ENCODE measurements around the gene MADCAM1. TPM values are rescaled to one million over a fixed set of nuclear protein-coding genes. Genes with fewer than 3 reads are reported as not detected.

Gene MADCAM1
- total and polyA plus RNA-seq, 2 experiments from 2014 or later, result 2.2 to 3.4 TPM

GRCh38 chr19:469833-470232 lies 26.5 kb upstream of the MADCAM1 start:
- DNase-seq (ENCODE audit: low read depth in 1 of 2, low spot score in 1 of 2), result no peak
- TF ChIP-seq, protein P1, sequence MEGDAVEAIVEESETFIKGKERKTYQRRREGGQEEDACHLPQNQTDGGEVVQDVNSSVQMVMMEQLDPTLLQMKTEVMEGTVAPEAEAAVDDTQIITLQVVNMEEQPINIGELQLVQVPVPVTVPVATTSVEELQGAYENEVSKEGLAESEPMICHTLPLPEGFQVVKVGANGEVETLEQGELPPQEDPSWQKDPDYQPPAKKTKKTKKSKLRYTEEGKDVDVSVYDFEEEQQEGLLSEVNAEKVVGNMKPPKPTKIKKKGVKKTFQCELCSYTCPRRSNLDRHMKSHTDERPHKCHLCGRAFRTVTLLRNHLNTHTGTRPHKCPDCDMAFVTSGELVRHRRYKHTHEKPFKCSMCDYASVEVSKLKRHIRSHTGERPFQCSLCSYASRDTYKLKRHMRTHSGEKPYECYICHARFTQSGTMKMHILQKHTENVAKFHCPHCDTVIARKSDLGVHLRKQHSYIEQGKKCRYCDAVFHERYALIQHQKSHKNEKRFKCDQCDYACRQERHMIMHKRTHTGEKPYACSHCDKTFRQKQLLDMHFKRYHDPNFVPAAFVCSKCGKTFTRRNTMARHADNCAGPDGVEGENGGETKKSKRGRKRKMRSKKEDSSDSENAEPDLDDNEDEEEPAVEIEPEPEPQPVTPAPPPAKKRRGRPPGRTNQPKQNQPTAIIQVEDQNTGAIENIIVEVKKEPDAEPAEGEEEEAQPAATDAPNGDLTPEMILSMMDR (IDR thresholded peaks at IDR 0.05; ENCODE audit: low read depth, low read length), result no peak
- Histone ChIP-seq H3K27ac (no peak overlapping the region), H3K27me3 (no peaks in the 10 kb centered on the region), H3K9me3 (ENCODE audit: low read depth) (no peaks in the 10 kb centered on the region), H3K36me3 (no peaks in the 10 kb centered on the region), H3K4me3 (no peak overlapping the region), H3K4me1 (ENCODE audit: low read depth) (no peaks in the 10 kb centered on the region)

GRCh38 chr19:470701-471100 lies 25.6 kb upstream of the MADCAM1 start:
- Histone ChIP-seq H3K4me3 (no peak overlapping the region), H3K36me3 (no peaks in the 10 kb centered on the region), H3K27me3 (no peaks in the 10 kb centered on the region), H3K9me3 (ENCODE audit: low read depth) (no peaks in the 10 kb centered on the region), H3K27ac (no peak overlapping the region), H3K4me1 (ENCODE audit: low read depth) (no peaks in the 10 kb centered on the region)
- TF ChIP-seq, protein P1 (IDR thresholded peaks at IDR 0.05; ENCODE audit: low read depth, low read length), result no peak
- DNase-seq (ENCODE audit: low read depth in 1 of 2, low spot score in 1 of 2), result no peak

GRCh38 chr19:472005-472858 lies 24.1 kb upstream of the MADCAM1 start:
- no peak overlapping the region for H3K27ac ChIP-seq
- H3K4me1 ChIP-seq (ENCODE audit: low read depth), result no peaks in the 10 kb centered on the region
- no peaks in the 10 kb centered on the region for H3K36me3 ChIP-seq
- H3K9me3 ChIP-seq (ENCODE audit: low read depth), result no peaks in the 10 kb centered on the region
- H3K4me3 ChIP-seq, result no peak overlapping the region
- DNase-seq (ENCODE audit: low read depth in 1 of 2, low spot score in 1 of 2), result no peak
- TF ChIP-seq, protein P1 (IDR thresholded peaks at IDR 0.05; ENCODE audit: low read depth, low read length), result no peak
- H3K27me3 ChIP-seq, result no peaks in the 10 kb centered on the region

DNA sequence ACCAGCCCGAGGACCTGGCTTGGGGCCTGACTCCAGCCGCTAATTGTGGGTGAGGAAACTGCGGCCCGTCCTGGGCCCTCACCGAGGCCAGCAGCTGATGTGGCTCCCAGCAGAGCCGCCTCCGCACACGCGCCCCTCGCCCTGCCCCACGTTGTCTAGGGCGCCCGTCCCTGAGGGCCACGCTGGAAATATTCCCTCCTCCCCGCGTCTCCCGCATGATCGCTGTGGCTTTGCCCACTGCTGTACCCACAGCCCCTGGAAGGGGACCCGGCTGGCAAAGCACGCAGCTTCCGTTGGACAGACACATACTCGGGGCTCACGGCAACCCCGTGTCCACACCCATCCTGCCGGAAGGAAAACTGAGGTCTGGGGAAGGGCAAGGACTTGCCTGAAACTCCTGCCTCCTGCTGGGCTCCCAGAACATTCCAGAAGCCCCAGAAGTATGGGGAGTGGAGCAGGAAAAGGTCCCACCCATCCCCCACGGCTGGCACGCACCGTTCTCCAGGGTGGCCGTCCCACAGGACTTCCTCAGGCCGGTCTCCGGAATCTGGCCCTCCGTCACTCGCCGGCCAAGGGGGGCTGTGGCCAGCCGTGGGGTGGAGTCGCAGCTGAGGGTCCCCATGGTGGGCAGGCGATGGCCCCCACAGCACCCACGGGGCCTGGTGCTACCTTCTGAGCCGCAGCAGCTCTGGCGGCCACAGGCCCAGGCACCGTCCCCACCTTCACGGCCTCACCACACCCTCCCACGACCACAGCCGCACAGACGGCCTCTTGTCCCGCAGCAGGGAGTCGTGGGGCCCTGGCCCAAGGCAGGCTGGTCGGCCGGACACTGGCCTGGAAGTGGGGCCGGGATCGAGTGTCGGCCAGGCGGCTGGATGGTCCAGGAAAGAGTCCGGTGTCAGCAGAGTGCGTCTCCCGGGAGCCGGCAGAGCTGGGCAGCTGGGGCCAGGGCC lies 21.9 kb upstream of the MADCAM1 start:
- DNase-seq (ENCODE audit: low read depth in 1 of 2, low spot score in 1 of 2), result no peak
- TF ChIP-seq, protein P1 (IDR thresholded peaks at IDR 0.05; ENCODE audit: low read depth, low read length), result no peak
- H3K9me3 ChIP-seq (ENCODE audit: low read depth), result no peaks in the 10 kb centered on the region

GRCh38 chr19:475360-475759 lies 20.9 kb upstream of the MADCAM1 start:
- TF ChIP-seq, protein P1 (IDR thresholded peaks at IDR 0.05; ENCODE audit: low read depth, low read length), result no peak

More for the DNA sequence above, 21.9 kb upstream of the MADCAM1 start:
- Histone ChIP-seq H3K27ac (no peak overlapping the region), H3K27me3 (no peaks in the 10 kb centered on the region), H3K4me3 (no peak overlapping the region), H3K4me1 (ENCODE audit: low read depth) (no peaks in the 10 kb centered on the region), H3K36me3 (no peaks in the 10 kb centered on the region)

More at GRCh38 chr19:475360-475759, 20.9 kb upstream of the MADCAM1 start:
- Histone ChIP-seq H3K27me3 (no peaks in the 10 kb centered on the region), H3K36me3 (no peaks in the 10 kb centered on the region), H3K27ac (no peak overlapping the region), H3K4me1 (ENCODE audit: low read depth) (no peaks in the 10 kb centered on the region), H3K9me3 (ENCODE audit: low read depth) (no peaks in the 10 kb centered on the region), H3K4me3 (no peak overlapping the region)
- DNase-seq (ENCODE audit: low read depth in 1 of 2, low spot score in 1 of 2), result no peak
